HUDEP-2 (cell line): ENCODE results near the gene COL4A2.

Source experiments
- DNase-seq, 76 experiments: peaks; one replicate each; lab custom pipeline; 2025; ENCODE audit not compliant: unreplicated experiment in 76 of 76; lab: John Stamatoyannopoulos, UW

The COL4A2 gene

DNA sequence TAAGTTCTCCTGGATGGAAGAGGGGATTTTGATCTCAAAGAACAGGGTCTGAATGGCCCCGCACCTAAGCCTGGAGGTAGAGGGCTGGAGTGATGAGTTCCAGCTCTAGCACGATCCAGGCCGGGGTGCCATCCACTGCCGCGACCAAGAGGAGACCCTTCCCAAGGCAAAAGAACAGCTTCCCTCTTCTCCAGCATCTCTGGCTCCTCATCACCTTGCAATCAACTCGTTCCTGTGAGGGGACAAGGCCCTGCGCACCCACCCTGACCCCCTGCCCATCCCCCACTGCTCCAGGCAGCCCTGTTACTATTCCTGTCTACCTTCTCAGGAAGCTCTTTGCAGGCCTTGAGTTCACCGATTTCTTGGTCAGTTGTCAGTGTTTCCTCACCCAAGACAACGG lies 17.9 kb upstream of the COL4A2 start:
- no peak for DNase-seq

DNA sequence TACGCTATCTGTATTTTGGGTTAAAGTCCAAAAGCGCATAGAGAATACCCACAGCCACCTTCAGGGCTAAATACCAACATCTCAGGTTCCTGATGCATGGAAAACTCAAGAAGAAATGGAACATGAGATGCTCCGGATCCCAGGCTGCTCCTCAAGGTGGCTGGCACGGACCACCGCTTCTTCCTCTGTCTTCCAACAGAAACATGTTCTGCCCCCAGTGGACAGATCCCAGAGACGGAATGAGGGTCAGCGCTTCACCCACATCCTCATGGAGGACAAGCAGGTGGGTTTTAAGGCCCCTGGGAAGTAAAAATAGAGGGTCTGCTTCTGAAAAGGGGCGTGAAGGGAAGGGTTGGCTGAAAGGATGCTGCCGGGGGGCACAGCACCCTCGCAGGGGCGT lies 17.4 kb upstream of the COL4A2 start:
- no peak for DNase-seq

DNA sequence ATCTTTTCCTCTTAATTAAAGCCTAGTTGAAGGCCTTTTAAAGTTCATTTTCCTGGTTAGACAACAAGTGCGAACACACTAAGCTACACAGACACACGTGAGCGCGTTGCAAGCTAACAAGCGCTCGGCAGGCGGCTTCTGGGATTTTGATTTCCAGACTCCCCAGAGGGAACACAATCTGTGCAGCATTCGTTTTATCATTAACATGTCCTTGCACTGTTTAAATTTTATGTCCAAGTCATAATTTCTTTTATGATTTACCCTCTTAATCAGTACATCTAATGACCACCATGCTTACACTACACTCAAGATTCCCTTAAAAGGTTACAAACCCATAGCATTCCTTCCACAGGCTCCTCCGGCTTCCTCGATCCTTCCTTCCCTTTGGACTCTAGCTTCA lies 16.9 kb upstream of the COL4A2 start:
- DNase-seq, result no peak

DNA sequence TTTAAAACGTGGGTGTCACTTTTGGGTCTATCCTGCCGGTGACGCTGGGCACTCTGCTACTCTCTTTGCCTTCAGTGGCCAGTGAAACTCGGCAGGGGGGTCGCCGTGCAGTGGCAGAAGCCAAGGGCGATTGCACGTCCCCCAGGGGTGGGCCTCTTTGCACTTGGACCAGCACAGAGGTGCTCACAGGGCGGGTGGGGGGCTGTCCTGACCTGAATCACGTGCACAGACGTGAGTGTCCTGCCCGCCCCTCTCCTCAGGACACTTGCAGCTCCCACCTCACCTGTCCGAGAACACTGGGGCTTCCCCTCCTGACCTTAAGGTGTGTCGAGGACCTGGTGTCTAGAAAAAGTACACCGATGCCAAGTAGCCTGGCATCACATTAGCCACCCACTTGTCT lies 16.3 kb upstream of the COL4A2 start:
- DNase-seq, result no peak

DNA sequence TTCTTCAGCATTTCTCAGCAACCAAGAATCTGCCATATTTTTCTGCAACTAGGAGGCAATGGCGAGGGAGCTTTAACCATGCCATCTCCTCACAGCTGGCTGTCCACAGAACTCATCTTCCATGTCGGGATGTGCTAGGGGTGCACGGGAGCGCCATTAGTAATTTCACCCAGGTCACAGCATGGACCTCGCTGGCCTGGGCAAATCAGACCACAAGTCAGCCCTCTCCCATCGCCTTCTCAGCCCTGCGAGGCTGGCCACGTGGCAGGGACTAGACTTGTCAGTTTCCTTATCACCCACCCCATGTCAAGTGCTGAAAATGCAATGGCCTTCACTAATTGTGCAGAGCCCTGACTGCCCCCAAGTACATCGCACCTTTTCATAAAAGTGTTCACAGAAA lies 15.8 kb upstream of the COL4A2 start:
- no peak for DNase-seq

DNA sequence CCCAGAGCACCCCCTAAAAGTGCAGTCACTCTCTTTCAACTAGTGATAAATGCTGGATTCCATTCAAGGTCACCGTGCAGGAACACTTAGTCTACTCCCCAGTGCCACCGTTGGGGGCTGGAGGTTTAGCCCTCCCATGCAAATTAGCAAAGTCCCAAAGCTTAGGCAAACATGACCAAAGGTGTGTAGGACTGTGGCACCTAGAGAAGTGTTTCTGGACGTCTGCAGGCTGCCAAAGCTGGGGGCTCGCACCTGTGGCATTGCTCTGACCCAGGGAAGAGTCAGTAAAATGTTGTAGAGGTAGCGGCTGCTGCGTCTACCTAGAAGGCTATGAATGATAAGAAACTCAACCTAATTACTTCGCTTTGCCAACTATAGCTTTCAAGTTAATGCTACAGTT lies 14.0 kb upstream of the COL4A2 start:
- DNase-seq, result no peak

DNA sequence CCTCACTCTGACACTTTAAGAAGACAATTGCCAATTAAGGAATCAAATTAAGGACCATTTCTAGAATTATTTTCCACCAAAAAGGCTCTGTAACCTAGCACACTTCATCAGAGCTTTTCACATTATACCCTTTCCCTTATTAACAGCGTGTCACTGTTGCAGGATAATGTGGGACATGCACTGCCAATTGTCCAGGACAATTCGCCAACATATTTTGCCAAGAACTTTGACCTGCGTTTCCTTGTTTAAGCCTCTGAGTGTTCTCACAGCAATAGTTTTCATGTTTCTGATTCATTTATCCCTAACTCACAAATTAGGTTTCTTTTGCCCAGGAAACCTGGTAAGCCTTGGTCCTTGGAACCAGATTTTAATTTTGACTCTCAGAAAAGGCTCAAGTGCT lies 13.4 kb upstream of the COL4A2 start:
- no peak for DNase-seq

DNA sequence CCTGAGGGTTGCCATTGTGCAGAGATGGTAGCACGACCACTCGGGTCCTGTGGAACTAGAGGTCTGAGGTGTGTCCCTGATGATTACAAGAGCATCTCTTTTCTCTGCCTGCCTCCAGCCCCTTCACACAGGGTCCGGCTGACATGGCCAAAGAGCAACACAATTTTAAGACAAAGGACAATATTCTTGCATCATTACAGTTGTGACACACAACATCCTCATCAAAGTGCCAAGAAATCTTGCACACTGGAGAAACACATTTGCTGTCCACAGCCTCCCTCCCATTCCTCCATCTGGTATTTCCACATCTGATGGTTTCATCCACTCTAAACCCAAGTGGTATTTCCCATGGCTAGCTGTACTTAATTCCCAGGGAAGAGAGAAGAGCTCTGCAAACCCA lies 12.9 kb upstream of the COL4A2 start:
- no peak for DNase-seq

DNA sequence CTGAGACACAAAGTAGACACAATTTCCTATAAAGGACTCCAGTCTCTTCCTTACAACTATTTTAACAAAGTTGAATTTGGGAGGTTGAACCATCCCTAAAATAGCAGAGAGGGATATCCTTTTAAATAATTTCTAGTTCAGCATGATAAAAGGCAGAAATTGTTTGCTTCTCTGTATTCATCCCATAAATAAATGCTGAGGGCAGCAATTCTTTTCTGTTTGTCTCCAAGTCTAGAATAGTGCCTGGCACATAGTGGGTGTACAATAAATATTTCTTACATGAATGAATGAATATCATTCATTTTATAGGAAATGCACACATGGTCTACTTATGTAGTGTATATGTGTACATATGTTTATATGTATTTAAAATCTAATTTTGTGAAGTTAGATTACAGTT lies 12.5 kb upstream of the COL4A2 start:
- no peak for DNase-seq

DNA sequence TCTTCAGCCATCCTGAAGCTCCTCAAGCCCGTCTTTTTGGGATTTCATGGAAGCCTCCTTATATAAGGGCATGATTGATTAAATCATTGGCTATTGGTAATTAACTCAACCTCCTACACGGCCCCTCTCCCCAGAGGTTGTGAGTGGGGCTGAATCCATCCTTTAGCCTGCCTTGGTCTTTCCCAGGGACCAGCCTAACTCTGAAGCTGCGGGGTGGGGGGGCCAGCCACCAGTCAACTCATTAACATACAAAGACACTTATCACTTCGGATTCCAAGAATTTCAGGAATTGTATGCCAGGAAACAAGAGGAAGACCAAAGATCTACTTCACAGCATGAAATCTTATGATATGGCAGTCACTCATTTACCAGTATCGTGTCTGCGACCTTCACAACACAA lies 10.1 kb upstream of the COL4A2 start:
- no peak for DNase-seq

DNA sequence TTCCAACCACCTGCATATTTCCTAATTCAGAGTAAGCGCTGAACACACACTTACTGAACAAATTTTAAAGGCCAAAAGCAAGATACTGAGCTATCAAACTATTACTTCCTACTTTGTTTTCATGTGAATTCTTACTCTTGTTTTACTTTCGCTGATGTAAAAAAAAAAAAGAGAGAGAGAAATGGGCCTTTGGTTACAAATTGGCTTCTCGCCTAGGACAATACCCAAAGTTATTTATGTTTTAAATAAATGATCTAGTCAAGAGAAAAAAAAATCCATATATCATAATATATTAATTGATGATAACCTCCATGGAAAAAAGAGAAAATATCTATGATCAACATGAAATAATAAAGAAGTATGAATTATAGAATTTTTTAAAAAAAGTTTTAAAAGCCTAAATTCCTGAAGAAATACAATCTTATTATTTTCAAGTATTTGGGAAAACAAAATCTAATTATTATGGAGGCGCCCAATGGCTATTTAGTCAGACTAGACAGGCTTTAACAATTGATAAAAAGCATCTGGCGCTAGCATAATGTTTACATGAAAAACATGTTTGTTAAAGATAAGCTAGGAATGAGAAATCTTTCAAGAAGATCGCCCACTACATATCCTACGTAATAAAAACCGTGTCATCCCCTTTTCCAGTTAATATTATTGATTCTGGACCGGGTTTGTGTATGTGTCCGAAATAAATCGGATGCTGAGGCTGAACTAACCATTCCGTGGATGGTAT lies 9.1 kb upstream of the COL4A2 start:
- no peak for DNase-seq

DNA sequence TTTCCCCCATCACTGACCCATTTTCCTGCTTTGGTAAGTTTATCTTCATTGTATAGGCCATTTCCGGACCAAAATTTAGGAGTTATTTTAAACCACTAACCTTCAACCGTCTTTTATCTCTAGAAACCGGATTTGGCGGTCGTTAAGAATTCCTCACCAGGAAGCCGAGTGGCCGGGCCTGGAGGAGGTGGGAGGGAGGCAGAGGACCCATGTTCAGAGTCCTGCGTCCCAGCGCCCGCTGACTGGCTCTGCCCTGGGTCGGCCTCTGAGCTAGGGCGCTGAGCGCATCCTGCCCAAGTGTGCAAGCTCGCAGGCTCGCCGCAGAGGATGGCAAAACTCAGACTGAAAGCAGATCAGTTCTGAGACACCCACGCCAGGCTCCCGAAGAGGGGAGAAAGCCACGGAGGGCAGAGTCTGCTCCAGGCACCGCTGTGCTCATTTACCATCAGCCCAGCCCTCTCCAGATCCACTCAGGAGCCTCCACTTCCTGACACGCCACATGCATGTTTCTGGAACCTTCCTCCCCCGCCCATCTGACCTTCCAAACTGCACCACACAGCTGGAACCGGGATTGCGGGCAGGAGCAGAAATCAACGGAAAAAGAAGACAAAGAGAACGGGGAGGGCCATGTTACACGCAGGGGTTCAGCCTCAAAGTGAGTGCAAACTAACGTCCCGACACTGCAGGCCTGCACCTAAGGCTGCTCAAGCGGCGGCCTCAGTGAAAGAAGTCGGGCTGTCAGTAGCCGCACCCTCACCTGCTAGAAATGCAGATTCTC lies 8.4 kb upstream of the COL4A2 start:
- no peak for DNase-seq

DNA sequence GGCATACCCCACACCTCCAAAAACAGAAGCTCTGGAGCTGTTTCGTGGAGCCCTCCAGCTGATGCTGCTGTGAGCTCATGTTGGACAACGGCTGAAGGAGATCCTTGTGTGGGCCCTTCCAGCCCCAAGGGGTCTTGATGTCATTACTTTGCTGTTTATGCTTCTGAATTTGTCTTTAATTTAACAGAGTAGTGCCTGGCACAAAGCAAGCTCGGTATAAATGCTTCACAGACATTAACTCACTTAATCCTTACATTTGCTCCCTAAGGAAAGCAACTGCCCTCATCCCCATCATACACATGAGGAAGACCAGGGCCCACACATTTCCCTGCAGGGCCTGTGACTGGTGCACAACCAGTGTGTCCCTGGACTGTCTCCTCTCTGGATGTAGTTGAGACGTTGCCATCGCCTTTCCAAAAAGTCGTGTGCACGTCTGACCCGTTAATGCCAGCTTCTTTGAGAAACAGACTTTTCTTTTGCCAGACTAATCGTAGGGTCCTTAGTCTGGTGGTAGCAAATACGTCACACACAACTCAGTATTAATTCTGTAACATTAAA lies 7.7 kb upstream of the COL4A2 start:
- no peak for DNase-seq

DNA sequence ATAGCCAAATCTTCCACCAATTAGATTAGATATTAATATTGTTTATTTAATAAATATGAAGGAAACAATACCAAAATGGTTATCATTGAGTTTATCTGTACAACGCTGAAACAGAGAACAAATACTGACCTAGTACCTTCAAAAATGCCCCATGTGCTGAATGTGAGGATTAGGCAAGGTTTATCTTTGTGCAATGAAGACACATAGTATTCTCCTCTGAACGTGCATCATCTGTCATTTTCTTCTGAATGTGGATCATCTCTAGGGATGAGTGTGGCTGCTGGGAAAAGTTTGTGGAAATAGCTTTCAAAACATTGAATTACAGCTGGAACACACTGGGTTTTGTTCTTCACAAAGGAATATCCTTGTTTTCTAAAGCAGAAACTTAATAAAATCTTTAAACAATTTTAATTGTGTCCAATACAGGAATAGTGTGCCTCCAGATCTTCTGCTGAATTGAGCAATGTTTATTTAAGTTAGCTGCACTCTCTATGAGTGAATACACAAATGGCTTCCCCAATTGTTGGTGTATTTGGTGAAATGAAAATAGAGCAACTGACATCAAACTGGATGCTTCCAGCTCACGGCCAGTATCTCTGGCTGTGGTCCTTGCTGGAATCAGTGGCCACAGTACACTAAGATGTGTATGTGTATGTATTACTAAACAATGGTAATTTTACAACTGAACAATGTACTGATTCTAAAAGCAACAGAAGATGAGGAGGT lies 6.8 kb upstream of the COL4A2 start:
- DNase-seq, result no peak

DNA sequence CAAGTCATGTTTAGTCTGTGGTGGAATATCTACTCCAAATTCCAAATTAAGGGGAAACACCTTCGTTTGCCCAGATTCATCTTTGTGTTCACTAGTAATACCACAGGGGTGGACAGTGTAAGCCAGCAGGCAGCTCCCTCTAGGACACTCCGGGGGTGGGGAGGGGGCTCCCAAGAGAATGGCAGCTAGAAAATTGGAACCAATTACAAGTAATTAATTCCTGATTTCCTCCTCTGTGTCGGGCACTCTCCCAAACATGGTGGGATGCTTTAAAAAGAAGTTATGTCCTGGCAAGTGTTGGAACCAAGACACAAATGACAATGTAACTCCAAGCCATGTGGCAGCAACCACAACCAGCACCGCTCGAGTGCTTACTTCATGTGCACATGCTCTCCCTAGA lies 6.0 kb upstream of the COL4A2 start:
- DNase-seq, result no peak

DNA sequence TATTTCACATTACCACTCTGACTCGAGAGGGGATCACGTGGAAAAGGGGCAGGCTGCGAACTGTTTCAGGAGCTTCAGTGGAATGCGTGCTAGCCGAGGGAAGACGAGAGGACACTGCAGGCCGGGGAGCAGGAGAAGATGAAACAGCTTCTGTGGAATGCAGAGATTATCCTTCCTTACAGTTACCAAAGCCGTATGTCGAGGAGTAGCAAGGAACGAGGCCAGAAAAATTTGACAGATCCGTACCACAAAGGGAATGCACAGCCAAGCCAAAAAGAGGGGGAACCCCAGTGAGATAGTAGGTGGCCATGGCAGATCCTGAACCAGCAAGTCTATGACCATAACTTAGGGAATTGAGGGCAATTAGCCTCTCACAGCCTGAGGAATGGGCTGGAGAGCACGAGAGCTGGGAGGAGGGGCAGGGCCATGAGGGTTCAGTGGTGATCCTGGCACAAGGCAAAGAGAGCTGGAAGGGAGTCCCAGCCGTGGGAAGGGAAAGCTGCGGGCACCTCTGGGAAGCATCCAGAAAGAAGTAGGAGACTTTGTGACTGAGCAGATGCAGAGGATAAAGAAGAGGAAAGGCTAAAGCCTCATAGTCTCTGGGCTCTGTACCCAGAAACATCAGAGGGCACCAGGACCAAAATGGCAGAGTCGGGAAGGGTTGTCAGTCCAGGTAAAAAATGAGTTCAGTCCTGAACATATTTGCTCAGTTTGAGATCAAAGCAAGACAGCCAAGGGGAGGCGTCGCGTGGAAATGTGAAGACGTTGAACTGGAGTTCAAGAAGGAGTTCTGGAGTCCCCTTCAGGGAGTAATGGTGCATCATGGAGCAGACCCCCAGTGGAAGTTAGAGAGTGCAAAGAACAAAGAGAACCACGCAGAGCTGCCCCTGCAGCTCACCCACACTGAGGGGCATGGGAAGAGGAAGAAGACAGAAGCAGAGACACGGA lies 5.2 kb upstream of the COL4A2 start:
- no peak for DNase-seq

DNA sequence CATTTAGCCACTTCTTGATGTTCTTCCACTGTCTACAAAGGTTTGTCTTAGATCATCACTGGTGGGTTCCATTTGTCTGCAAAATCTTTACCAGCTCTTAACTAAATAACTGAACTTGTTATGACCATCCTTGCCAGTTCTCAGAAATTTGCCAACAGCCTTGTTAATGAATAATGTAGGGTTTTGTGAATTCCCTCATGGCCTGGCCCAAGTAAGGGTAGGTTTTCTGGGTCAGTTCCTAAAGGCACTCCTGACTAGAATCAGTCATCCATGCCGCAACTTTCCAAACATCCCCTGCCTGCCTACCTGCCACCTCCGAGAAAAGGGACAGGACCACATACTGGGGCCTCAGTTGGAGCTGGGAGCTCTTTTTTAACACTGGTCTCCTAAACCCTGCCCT lies 4.1 kb upstream of the COL4A2 start:
- no peak for DNase-seq

DNA sequence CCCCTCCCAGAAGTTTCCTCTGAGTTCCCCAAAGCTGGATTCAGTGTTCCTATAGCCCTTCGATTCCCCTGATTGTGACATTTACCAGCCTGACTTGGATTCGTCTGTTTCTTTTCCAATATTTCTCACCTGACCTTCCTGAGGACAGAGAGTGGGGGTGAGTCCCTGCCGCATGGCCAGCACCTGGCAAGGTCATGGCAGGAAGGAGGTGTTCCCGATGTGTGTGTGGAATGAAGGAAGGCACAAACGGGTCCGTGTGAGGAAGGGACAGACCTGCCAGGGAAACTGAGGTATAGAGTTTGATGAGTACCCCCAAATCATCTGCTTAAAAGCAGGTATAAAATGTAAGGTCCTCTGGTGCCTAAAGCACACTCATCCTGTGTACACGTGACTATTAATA lies 3.4 kb upstream of the COL4A2 start:
- DNase-seq, result no peak

DNA sequence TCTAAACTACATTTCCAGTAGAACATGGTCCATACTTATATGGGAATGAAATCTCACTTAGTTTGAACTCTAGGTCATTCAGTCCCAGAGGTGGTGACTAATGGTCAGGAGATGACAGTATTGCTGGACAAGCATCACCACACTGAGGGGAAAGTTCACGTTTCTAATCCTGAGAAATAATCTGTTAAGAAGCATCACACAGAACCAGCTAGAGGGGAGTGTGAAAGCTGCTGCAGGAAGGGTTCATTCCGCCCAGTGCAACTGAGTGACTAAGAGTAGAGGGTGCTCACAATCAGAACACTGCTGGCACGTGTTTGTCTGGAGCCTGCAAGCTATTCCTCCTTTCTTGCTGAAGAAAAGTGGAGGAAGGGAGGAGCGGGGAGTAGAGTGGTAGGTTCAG lies 2.8 kb upstream of the COL4A2 start:
- DNase-seq, result no peak

DNA sequence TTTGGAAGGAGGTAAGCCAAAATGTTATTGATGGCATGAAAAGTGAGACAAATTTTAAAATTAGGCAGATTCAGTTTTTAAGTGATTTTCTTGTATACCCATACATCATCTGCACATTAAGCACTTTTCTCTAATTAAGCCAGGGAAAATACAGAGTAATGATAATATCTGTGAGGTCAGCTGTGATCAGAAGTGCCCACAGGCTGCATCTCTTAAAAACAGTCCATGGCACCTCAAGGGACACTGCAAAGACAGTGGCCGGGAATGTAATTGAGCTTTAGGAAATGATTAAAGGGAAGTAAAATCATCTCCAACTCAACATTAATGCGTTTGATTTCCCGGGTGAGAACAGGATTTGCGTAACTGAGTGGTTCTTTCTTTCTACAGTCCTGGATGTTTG lies 2.1 kb upstream of the COL4A2 start:
- no peak for DNase-seq
